Hepatocyte (in vitro differentiated cells): ENCODE results near the gene EBI3. TPM values are rescaled to one million over a fixed set of nuclear protein-coding genes. Genes with fewer than 3 reads are reported as not detected.

Experiments used
- DNase-seq: peaks from one replicate; pipeline ENCODE4 v3.0.0-alpha.2; 2016; ENCODE audit warnings: low spot score
- H2AFZ ChIP-seq: fragments of 200-600 bp; sonication (generic); 2 replicates; pipeline ENCODE4 v1.6.0; 2016; ENCODE audit warnings: antibody characterized with exemption, mild to moderate bottlenecking
- H3K27ac ChIP-seq: fragments of 200-600 bp; sonication (generic); 2 replicates; pipeline ENCODE4 v1.5.1; 2016; ENCODE audit warnings: mild to moderate bottlenecking
- H3K27me3 ChIP-seq: fragments of 200-600 bp; sonication (generic); 2 replicates; pipeline ENCODE4 v1.6.1; 2016
- H3K36me3 ChIP-seq: fragments of 200-600 bp; sonication (generic); replicated peaks from 2 replicates; pipeline ENCODE4 v1.5.1; 2016; ENCODE audit warnings: low read depth; ENCODE audit not compliant: insufficient read depth
- H3K4me1 ChIP-seq: fragments of 200-600 bp; sonication (generic); 2 replicates; pipeline ENCODE4 v1.5.1; 2016; ENCODE audit warnings: mild to moderate bottlenecking, moderate library complexity; ENCODE audit not compliant: insufficient read depth
- H3K4me2 ChIP-seq: fragments of 200-600 bp; sonication (generic); 2 replicates; pipeline ENCODE4 v1.6.0; 2016
- H3K4me3 ChIP-seq: fragments of 200-600 bp; sonication (generic); 2 replicates; pipeline ENCODE4 v1.5.1; 2016; ENCODE audit warnings: mild to moderate bottlenecking
- H3K79me2 ChIP-seq: fragments of 200-600 bp; sonication (generic); 2 replicates; pipeline ENCODE4 v1.6.0; 2017; ENCODE audit warnings: mild to moderate bottlenecking
- H3K9me2 ChIP-seq: fragments of 200-600 bp; sonication (generic); replicated peaks from 2 replicates; pipeline ENCODE4 v1.6.0; 2017; ENCODE audit warnings: mild to moderate bottlenecking; ENCODE audit not compliant: insufficient read depth
- H3K9me3 ChIP-seq: fragments of 200-600 bp; sonication (generic); 2 replicates; pipeline ENCODE4 v1.5.1; 2016; ENCODE audit warnings: low read depth, mild to moderate bottlenecking
- H4K20me1 ChIP-seq: fragments of 200-600 bp; sonication (generic); 2 replicates; pipeline ENCODE4 v1.6.0; 2016; ENCODE audit warnings: mild to moderate bottlenecking; ENCODE audit not compliant: insufficient read depth, poor library complexity, severe bottlenecking
- CTCF ChIP-seq: fragments of 200-600 bp; sonication (generic); IDR thresholded peaks from 2 replicates; pipeline ENCODE4 v1.5.1; 2016; ENCODE audit warnings: antibody characterized with exemption, mild to moderate bottlenecking; ENCODE audit not compliant: poor library complexity
- EZH2 ChIP-seq: fragments of 200-600 bp; sonication (generic); IDR thresholded peaks from 2 replicates; pipeline ENCODE4 v1.6.1; 2016; ENCODE audit warnings: antibody characterized with exemption, mild to moderate bottlenecking, borderline replicate concordance
- EZH2phosphoT487 ChIP-seq: fragments of 200-600 bp; sonication (generic); IDR thresholded peaks from one replicate; pipeline ENCODE4 v1.6.1; 2018; ENCODE audit warnings: antibody characterized with exemption, mild to moderate bottlenecking, low read depth, moderate library complexity; ENCODE audit not compliant: unreplicated experiment, severe bottlenecking
- WGBS: methylation state at CpG from one replicate; pipeline ENCODE4 v1.1.6; 2016; ENCODE audit warnings: low lambda C conversion rate; ENCODE audit errors: missing lambda C conversion rate; 5-methylcytosine and 5-hydroxymethylcytosine counted together
- polyA plus RNA-seq: library from polyadenylated mRNA; unstranded; fragments of >200 nt; fragmentation: Nextera tagmentation; extraction: Ambion mirVana; gene quantifications from 2 replicates; pipeline ENCODE4 v1.2.1, GENCODE V29; 2016
- total RNA-seq: library from RNA; depleted of rRNA; stranded (reverse); fragments of >200 nt; gene quantifications from 2 replicates; pipeline ENCODE4 v1.2.3, GENCODE V29; 2014

Gene EBI3
- total RNA-seq, result 3.0 and 5.9 TPM in 2 replicates
- 7.6 and 8.2 TPM in 2 replicates for polyA plus RNA-seq

GRCh38 chr19:4229179-4229931, at the start of gene EBI3:
TSS of gene EBI3 (plus strand) at chr19:4229523. CDS start at chr19:4229551, 28 bp downstream.
- Histone ChIP-seq H3K27me3 (no peaks in the 10 kb centered on the region), H3K27ac (no peak within 1 kb of the TSS)
- peak; percentile 74 for DNase-seq

GRCh38 chr19:4181053-4181508, 48.2 kb upstream of the EBI3 start:
- Histone ChIP-seq H4K20me1 (no peaks in the 10 kb centered on the region), H3K9me3 (no peaks in the 10 kb centered on the region), H3K4me2 (peak overlapping the region; percentile 92), H3K27me3 (no peaks in the 10 kb centered on the region), H3K9me2 (no peaks in the 10 kb centered on the region), H2AFZ (no peak overlapping the region), H3K4me1 (peaks cover 4% of the 10 kb centered on the region), H3K36me3 (no peaks in the 10 kb centered on the region), H3K27ac (peak overlapping the region; percentile 12), H3K4me3 (no peak overlapping the region), H3K79me2 (peaks cover 19% of the 10 kb centered on the region)
- WGBS, result 90% methylated on average over 2 of the region's 2 CpGs
- DNase-seq, result no peak
- TF ChIP-seq EZH2 (no peak), EZH2phosphoT487 (no peak), CTCF (no peak)

More at GRCh38 chr19:4229179-4229931, at the start of gene EBI3:
- Histone ChIP-seq H2AFZ (peak within 1 kb of the TSS; percentile 55), H3K9me2 (no peaks in the 10 kb centered on the region), H3K9me3 (no peaks in the 10 kb centered on the region), H3K4me2 (peak within 1 kb of the TSS; percentile 61), H3K79me2 (no peaks in the 10 kb centered on the region), H3K4me1 (peaks cover 9% of the 10 kb centered on the region), H3K36me3 (no peaks in the 10 kb centered on the region), H4K20me1 (no peaks in the 10 kb centered on the region), H3K4me3 (no peak within 1 kb of the TSS)
- TF ChIP-seq EZH2, result no peak
- TF ChIP-seq EZH2phosphoT487, result no peak
- TF ChIP-seq CTCF, result no peak
- 33% methylated on average over 15 of the region's 19 CpGs for WGBS

- DNase-seq, result peak; percentile 98
- H3K27me3 ChIP-seq, result no peaks in the 10 kb centered on the region
Measured at GRCh38 chr19:4182084-4182810, 47.1 kb upstream of the EBI3 start, which contains the start of the genes ANKRD24 and SIRT6. TSS of gene ANKRD24 (plus strand) at chr19:4182689. CDS start at chr19:4186426, 3,737 bp downstream. TSS of gene SIRT6 (minus strand) at chr19:4182563. CDS start at chr19:4182539, 24 bp downstream.

More at GRCh38 chr19:4182084-4182810, 47.1 kb upstream of the EBI3 start, which contains the start of the genes ANKRD24 and SIRT6:
- H3K36me3 ChIP-seq, result no peaks in the 10 kb centered on the region
- 1% methylated on average over 56 of the region's 58 CpGs for WGBS
- peak within 1 kb of the TSS; percentile 92 for H3K4me2 ChIP-seq
- peak within 1 kb of the TSS; percentile 80 for H3K27ac ChIP-seq
- H3K4me1 ChIP-seq, result peaks cover 4% of the 10 kb centered on the region
- peak within 1 kb of the TSS; percentile 82 for H2AFZ ChIP-seq
- no peaks in the 10 kb centered on the region for H3K9me3 ChIP-seq
- peak within 1 kb of the TSS; percentile 84 for H3K4me3 ChIP-seq
- H3K79me2 ChIP-seq, result peaks cover 19% of the 10 kb centered on the region
- H3K9me2 ChIP-seq, result no peaks in the 10 kb centered on the region
- no peaks in the 10 kb centered on the region for H4K20me1 ChIP-seq
- TF ChIP-seq EZH2phosphoT487 (no peak), EZH2 (no peak), CTCF (no peak)
